Measurements from ENCODE around the gene PHACTR2.
"Not testable (repeated sequence)": the region's sequence is repeated elsewhere in the genome, so short reads cannot be mapped to it uniquely, and the experiment has no call there.

PHACTR2 gene

GRCh38 chr6:143765422-143766184 is 87.8 kb downstream of the PHACTR2 start:
- DNase-seq (ENCODE audit: low read depth in 2 of 2, low spot score in 1 of 2), result no peak

GRCh38 chr6:143766185-143766553 is 88.4 kb downstream of the PHACTR2 start:
- no peak for DNase-seq (ENCODE audit: low read depth in 2 of 2, low spot score in 1 of 2)

GRCh38 chr6:143767433-143767832 is 89.7 kb downstream of the PHACTR2 start:
- DNase-seq (ENCODE audit: low read depth in 2 of 2, low spot score in 1 of 2), result no peak

GRCh38 chr6:143772116-143773086 is 94.6 kb downstream of the PHACTR2 start:
- no peak for DNase-seq (ENCODE audit: low read depth in 2 of 2, low spot score in 1 of 2)

- DNase-seq (ENCODE audit: low read depth in 2 of 2, low spot score in 1 of 2), result no peak
These were observed 95.9 kb downstream of the PHACTR2 start for GRCh38 chr6:143773506-143774150.

DNA sequence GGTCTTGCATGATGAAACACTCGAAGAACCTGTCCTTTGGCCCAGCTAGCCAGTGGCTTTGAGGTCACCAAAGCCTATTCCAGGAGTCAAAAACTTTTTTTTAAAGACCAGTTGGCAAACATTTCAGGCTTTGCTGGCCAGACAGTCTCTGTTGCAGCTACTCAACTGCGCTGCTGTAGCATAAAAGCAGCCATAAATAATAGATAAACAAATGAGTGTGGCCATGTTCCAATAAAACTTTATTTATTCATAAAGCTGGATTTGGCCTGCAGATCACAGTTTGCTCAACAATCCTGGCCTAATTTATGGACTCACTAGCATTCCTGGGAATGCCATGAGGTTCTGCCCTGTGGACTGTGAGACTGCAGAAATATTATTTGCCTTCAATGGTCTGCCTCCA is 96.6 kb downstream of the PHACTR2 start:
- DNase-seq (ENCODE audit: low read depth in 2 of 2, low spot score in 1 of 2), result no peak

GRCh38 chr6:143775336-143775735 is 97.6 kb downstream of the PHACTR2 start:
- no peak for DNase-seq (ENCODE audit: low read depth in 2 of 2, low spot score in 1 of 2)

GRCh38 chr6:143778926-143779325 is 101.2 kb downstream of the PHACTR2 start:
- no peak for DNase-seq (ENCODE audit: low read depth in 2 of 2, low spot score in 1 of 2)

- no peak for DNase-seq (ENCODE audit: low read depth in 2 of 2, low spot score in 1 of 2)
These were observed 104.7 kb downstream of the PHACTR2 start for GRCh38 chr6:143782481-143782880.

GRCh38 chr6:143783077-143783476 is 105.3 kb downstream of the PHACTR2 start:
- DNase-seq (ENCODE audit: low read depth in 2 of 2, low spot score in 1 of 2), result no peak

DNA sequence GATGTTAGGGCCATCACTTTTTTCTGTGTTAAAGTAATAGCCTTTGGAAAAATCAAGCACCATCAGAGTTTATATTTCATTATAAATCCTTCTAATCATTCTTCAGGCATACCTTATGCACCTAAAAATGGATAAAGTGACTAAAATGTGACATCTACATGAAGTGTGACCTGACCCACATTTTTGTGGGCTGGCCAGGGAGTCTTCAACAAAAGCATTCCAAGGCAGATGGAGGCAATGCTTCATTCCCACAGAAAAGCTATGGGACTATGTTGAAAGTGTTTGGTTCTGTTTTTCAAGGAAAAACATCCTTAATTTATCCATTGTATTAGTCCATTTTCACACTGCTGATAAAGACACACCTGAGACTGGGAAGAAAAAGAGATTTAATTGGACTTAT is 106.6 kb downstream of the PHACTR2 start:
- DNase-seq (ENCODE audit: low read depth in 2 of 2, low spot score in 1 of 2), result no peak

DNA sequence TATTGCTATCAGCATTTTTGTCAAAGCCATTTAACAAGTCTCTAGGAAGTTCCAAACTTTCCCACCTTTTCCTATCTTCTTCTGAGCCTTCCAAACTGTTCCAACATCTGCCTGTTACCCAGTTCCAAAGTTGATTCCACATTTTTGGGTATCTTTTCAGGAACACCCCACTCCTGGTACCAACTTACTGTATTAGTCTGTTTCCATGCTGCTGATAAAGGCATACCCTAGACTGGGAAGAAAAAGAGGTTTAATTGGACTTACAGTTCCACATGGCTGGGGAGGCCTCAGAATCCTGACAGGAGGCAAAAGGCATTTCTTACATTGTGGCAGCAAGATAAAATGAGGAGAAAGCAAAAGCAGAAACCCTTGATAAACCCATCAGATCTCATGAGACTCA is 108.6 kb downstream of the PHACTR2 start:
- DNase-seq (ENCODE audit: low read depth in 2 of 2, low spot score in 1 of 2), result not testable (repeated sequence)

GRCh38 chr6:143792402-143793279 is 114.9 kb downstream of the PHACTR2 start:
- no peak for DNase-seq (ENCODE audit: low read depth in 2 of 2, low spot score in 1 of 2)

DNA sequence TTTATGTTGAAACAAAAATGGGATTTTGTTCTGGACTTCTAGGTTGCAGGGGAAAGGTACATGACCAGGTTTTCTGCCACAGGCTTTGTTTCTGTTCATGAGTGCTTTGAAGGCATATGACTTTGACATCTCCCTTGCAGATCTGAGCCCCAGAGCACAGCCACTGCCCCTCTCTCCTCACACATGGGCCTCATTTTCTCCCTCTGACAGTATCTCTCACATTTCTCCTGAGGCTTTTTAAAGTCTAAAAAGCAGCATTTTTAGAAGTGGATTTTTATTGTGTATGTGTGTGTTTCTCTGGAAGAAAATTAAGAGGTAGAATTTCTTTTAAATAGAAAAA is 115.5 kb downstream of the PHACTR2 start:
- DNase-seq (ENCODE audit: low read depth in 2 of 2, low spot score in 1 of 2), result no peak

DNA sequence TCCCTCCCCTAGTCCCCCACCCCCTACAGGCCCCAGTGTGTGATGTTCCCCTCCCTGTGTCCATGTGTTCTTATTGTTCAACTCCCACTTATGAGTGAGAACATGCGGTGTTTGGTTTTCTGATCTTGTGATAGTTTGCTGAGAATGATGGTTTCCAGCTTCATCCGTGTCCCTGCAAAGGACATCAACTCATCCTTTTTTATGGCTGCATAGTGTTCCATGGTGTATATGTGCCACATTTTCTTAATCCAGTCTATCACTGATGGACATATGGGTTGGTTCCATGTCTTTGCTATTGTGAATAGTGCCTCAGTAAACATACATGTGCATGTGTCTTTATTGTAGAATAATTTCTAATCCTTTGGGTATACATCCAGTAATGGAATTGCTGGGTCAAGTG is 118.8 kb downstream of the PHACTR2 start:
- not testable (repeated sequence) for DNase-seq (ENCODE audit: low read depth in 2 of 2, low spot score in 1 of 2)

GRCh38 chr6:143798487-143798886 is 120.7 kb downstream of the PHACTR2 start:
- not testable (repeated sequence) for DNase-seq (ENCODE audit: low read depth in 2 of 2, low spot score in 1 of 2)

- DNase-seq (ENCODE audit: low read depth in 2 of 2, low spot score in 1 of 2), result no peak
These were observed 125.2 kb downstream of the PHACTR2 start for GRCh38 chr6:143802833-143803565.

DNA sequence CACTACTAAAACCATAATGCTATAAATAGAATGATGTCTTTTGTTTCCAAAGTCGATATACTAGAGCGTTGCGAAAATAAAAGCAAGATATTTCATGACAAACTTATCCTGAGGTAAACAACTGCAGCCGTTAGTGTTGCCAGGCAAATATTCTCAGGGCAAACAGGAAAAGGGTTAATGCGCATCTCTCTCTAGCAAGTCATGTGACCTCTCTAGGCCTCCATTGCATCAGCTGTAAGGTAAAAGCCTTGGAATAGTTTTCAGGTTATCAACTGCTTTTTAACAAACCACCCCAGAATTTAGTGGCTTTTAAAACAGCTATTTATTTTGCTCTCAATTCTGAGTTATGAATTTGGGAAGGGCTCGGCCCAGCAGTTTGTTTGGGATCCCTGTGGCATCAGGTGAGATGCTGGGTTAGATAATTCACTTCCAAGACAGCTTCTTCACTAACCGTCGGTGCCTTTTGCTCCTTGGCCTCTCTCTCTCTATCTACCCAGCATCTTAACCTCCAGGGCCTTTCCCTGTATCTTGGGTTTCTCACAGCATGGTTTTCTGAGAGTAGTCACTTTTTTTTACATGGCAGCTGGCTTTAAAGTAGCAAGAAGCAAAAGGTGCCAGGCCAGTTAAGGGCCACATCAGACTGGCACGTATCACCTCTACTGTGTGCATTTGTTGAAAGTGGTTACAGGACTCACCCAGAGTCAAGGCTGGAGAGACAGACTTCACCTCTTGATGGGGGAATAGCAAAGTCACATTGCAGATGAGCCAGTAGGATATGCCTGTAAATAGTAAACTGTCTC is 126.2 kb downstream of the PHACTR2 start:
- no peak for DNase-seq (ENCODE audit: low read depth in 2 of 2, low spot score in 1 of 2)

DNA sequence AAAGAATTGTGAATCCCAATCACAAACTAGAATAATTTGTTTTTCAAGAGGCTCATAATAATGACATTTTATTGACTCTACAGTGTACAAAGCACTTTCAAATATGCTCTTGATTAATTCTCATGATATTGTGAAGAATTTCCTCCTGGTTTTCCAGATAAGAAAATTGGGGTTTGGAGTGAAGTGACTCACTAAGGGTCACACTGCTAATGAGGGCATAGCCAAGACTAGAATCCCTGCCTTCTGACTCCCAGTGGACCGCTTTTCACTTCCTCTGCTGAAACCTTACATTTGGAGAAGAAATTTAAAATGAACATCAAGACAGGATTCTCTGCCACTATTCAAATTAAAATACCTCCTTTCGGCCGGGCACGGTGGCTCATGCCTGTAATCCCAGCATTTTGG is 127.1 kb downstream of the PHACTR2 start:
- no peak for DNase-seq (ENCODE audit: low read depth in 2 of 2, low spot score in 1 of 2)

All from stimulated activated CD8-positive, alpha-beta memory T cell treated with anti-CD3 and anti-CD28 coated beads, Interleukin-4, amount 100 ng/mL, for 1 hour (primary cell).